Fibroblast of upper back skin (primary cell): ENCODE results near the gene MLPH.

Experiments
- DNase-seq: peaks from one replicate; pipeline ENCODE4 v3.0.0-alpha.2; 2013

Gene MLPH

DNA sequence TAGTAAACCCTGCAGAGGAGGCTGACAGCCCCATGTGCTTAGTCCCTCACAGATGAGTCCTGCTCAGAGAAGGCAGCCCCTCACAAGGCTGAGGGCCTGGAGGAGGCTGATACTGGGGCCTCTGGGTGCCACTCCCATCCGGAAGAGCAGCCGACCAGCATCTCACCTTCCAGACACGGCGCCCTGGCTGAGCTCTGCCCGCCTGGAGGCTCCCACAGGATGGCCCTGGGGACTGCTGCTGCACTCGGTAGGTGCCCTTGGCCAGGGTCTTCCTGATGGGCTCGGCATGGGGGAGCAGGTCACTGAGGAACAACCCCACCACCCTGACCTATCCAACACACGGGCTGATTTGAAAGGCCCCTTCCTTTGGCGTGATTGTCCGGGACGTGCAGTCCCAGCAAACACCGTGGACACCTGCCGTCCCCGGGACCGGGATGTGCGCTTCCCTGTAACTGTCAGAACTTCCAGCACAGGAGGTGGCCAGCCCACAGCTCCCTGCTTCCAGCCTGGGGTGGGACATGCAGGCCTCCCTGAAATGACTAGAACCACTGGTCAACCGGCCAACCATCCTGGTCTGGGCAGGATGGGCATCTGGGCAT lies 38.6 kb downstream of the MLPH start:
- no peak for DNase-seq

DNA sequence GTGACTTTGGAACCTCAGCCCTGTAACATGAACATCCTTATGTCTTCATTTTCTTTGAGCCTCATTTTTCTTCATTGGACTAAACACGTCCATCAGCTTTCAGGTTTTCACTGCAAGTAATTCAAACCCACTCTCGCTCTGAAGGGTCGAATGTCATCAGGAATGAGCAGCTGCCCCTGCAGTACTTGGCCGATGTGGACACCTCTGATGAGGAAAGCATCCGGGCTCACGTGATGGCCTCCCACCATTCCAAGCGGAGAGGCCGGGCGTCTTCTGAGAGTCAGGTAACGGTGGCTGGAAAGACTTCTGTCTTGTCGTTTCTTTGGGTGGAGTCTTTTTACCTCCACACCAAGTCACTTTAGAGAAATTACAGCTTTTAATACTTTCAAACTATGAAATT lies 40.2 kb downstream of the MLPH start:
- DNase-seq, result no peak

DNA sequence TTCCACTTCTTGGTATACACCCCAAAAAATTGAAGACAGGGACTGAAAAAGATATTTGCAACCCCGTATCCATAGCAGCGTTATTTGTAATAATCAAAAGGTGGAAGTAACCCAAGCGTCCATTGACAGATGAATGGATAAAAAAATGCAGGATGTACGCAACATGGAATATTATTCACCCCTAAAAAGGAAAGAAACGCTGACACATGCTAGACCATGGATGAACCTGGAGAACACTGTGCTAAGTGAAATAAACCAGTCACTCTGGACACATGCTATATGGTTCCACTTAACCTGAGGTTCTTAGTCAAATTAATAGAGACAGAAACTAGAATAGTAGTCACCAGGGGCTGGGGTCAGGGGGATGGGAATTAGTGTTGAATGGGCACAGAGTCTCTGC lies 40.7 kb downstream of the MLPH start:
- no peak for DNase-seq

DNA sequence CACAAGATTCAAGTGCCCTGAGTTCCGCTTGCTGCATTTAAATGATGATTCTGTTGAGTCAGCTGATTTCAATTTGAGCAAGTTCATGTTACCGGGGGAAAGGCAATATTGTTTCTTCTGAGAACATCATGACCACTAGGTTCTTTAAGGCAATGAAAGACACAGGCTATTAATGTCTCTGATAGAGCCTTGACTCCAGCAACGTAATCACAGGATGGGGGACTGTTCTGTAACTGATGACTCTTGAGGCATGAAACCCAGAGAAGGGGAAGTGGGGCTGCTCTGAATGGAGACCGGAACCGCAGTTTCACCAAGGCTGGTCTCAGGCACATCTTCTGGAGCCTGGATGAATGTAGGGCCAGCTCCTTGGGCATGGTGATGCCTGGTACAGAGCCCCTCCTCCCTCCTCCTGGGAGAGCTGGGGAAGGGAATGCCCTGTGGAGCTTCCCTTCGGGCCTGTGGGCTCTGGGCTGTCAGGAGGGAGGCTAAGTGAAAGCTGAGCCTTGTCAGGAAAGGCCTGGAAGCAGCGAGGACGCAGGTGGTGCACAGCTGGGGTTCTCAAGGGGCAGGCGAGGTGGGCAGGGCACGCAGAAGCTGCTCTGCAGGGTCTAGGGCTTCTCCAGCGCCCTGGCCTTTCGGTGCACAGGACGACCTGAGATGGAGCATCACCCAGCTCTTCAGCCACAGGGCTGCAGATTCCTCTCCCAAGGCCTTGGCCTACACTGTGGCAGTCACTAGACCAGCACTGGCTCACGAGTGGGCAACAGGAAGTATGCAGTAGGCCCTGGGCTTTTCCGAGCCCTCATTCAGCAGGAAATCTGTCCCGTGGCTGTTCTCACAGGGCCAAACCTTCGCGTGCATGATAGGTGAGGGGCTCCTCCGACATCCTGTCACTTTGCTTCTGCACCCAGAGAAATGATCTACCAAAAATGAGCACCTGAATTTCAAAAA lies 42.7 kb downstream of the MLPH start:
- DNase-seq, result no peak

DNA sequence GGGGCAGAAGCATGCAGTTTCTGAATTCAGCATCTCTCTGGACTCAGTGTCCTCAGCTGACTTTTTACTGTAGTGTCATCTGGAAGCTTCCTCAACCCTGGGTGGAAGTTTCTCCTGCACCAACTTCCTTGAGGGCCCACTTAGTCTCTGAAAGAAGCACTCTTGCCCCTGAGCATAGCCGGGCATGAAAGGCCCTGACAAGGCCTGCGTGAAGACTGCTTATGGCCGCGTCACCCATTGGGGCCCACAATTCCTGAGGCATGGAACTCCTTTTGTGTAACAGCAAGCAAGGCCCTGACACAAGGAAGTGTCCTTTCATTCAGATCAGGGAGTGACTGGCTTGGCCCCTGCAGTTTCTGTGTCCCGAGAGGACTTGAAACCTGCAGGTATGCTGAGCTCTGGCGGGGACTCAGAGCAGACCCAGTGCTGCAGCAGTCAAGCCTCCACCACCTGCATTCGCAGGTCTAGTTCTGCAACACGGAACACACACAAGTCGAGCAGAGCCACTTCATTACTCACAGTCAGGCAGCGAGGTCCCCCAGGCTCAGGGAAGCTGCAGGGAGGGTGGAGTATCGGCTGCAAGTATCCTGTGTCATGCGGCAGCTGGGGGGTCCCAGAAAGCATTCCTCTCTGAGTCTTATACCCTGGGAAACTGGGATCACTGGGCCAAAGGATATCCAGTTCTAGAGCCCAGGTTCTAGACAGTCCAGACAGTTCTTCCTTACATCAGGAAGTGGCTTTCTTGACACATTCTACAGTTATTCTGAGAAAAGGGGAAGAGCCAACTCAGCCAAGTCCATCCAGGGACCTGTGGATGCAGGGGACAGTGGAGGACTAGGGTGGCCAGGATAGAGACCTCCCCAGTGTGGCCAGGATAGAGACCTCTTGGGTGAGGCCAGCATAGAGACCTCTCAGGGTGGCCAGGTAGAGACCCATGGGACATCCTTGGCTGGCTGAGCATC lies 43.7 kb downstream of the MLPH start:
- no peak for DNase-seq

DNA sequence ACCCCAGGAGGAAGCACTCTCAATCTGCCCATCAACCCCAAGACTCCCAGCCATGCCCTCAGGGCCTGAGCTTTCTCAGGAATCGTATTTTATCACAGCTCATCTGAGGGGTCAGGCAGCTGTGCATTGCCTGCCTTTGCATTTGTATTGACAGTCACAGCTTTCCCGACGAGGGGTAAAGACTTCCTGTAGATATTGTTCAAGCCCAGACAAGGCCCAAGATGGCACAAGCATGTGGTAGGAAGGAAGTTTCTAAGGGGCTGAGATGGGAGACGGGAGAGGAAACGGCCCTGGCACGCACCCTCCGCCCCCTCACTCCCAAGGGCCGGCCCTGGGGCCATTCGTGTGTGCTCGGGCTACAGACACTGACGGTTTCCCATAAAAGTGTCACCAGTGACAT lies 45.1 kb downstream of the MLPH start:
- DNase-seq, result no peak

DNA sequence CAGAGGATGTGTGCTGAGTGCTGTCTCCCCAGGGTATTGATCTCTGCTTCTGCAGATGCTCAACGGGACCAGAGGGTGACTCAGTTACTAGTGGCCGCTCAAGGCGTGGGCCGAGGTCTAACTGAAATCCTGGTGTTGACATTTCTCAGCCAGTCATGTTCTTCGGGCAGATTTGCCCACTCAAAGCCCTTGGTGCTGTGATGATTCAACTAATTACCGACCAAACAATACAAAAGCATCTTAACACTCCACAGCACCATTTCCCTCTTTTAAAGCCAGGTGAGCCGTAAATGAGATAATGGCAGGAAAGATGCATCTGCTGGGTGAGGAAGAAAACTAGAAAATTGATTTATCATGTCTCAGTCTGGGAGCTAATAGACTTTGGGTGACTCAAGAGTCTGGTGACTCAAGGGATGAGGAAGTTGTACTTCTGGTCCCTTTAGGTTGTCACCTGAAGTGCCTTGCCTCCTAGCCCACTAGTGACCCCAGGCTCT lies 46.7 kb downstream of the MLPH start:
- no peak for DNase-seq

DNA sequence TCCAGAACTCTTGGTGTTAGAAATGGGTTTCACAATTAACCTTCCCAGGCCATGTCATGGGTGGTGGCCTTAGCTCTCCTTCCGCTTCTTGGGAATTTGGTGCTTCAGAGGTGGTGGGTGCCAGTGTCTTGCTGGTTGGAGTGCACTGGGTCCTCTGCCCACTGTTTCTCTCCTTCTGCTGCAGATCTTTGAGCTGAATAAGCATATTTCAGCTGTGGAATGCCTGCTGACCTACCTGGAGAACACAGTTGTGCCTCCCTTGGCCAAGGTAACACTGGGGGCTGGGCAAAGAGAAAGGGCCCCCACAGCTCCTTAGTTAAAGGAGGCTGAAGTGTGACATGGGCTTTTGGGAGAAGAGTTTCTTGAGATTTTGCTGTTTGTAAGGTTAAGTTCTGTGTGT lies 47.3 kb downstream of the MLPH start:
- no peak for DNase-seq

DNA sequence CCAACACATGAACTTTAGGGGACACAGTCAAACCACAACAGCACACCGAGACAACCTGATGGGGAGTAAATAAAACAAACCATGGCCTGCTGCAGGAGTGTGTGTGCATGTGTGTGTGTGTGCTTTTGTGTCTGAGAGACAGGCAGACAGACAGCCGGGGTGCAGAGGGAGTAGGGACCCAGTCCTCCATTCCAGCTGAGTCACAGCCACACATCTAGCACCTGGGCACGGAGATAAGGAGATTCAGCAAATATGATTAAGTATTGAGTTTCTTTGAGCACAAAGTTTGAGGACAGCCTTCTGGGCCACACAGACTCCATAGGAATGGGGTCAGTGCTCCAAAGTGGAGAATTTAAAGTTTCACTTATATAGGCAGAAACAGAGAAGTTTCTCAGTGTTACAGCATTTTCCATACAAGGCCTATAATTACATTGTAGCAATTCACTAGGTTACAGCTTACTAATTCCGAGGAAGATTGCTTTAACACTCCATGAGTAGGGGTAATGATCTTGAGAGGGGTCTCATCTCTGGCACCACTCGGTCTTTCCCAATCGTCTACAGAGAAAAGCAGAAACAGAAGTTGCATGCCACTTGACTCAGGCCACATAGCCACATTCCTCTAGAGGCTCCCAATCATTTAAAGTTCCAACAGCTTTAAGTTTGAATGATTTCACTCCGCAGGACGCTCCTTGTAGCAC lies 48.5 kb downstream of the MLPH start:
- DNase-seq, result no peak

DNA sequence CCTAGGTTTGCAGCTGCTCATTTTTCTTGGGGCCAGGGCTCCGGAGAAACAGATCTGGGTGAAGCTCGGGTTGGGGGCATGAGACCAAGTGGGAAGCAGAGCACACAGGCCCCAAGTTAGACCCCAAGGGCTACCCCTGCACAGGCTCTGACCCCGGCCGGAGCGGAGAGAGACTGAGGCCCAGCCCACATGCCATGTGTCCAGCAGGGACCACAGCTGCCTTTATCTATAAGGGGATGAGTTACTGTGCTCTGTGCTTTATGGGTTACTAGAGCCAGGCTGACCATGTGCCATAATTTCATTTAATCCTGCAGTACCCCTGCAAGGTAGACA lies 49.0 kb downstream of the MLPH start:
- DNase-seq, result no peak

DNA sequence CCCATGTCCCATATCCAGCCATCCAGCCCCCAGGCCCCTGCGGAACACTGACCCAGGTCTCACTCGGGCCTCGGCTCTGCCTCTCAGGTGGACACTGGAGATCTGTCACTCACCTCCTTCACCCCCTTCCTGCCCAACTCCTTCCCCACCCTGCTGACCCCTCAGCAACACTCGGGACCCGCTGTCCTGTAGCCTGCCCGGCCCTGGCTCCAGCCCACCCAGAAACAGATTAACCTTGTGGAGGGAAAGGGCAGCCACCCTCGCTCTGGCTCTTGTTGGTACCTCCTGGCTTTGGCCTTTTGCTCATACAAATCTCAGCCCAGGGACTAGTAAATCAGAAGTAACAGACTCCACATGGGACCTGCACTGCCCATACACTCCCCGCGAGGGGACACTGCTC lies 49.6 kb downstream of the MLPH start:
- no peak for DNase-seq

DNA sequence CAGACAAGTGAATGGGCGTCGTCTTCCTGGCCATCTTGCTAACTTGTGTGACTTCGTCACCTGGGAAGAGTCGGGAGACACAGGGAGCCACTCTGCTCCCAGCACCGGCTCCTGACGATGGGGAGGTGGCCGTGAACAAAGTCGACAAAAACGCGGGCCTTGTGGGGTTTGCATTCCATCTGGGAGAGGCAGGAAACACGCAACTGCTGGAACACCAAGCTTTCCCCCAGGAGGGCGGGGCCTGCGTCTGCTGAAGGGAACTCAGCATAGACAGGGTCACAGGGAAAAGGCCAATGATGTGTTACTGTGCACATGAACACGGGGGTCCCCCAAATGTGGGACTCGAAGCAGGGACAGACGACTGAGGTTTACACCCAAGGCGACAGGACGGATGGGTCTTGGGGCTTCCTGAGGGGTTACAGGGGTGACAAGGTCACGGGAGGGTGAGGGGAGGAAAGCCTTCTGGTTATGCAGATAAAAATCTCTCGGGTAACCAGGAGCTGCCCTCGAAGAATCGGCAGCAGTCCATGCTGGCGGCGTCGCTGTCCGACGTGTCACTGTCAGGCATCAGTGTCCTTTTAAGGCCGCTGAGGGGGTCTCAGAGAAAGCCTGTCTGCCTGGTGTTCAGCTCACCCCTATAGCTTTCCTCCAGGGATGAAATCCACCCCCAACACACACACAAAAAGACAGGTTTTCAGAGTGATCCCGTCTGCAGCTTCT lies 51.1 kb downstream of the MLPH start:
- DNase-seq, result no peak

DNA sequence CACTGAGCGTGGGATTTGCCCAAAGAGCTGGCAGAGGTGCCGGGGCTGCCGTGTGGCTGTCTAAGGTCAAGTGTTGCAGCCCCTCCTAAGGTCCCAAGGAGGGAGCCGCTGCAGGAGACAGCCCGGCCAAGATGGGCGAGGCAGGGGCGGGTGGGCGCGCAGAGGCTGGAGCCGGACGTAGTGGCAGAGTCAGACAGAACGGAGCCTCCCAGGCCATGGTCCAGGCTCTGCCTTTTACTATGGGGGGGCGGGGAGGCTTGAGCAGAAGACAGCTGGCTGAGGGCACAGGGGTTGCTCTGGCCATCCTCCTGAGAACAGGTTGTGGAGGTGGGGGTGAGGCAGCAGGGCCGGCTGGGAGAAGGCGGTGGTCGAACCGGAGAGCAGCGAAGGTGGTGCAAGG lies 51.9 kb downstream of the MLPH start:
- DNase-seq, result no peak

DNA sequence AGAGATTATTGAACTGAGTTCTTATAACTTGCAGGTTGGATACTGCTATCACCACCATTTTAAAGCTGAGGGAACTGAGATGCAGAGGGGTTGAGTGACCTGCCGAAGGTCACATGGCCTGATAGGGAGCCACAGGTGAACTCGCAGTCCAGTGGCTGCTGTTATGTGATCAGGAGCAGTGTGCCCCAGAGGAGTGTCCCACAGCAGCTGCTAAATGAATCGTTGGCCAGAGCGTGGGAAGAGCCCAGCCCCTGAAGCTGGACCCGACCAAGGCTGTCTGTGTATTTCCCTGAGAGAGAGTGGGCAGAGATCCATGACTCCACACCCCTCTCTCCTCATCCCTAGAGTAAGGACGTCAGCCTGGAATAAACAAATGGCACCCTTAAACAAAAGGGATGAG lies 52.6 kb downstream of the MLPH start:
- no peak for DNase-seq

DNA sequence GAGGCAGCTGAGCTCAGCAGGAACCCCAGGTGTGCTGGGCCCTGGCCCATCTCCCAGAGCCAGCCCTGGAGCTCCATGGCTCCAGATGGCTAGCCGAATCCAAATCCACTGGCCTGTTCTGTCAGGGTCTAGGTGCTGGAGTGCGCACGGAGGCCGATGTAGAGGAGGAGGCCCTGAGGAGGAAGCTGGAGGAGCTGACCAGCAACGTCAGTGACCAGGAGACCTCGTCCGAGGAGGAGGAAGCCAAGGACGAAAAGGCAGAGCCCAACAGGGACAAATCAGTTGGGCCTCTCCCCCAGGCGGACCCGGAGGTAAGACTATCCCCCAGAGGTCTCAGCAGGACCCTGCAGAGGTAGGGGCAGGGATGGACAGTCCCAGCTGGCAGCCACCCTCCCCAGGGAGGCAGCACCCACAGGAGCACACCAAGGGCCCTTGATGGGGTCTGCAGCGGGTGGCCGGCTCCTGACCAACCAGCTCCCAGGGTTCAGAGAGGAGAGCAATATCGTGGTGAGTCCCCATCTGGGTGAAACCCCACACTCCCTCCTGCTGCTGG lies 53.2 kb downstream of the MLPH start:
- DNase-seq, result no peak

DNA sequence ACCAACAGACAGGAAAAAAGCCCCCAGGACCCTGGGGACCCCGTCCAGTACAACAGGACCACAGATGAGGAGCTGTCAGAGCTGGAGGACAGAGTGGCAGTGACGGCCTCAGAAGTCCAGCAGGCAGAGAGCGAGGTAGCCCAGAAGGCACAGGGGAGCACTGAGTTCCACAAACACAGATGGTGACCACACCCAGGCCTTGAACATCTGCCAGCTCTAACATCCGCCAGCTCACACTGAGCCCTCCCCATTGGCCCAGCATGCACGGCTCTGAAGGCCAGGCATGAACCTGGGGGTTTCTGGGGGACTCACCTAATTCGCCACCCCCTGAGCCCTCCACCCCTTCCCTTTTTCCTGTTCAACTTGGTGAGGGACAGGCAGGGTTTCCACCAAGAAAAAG lies 53.8 kb downstream of the MLPH start:
- peak; percentile 66 for DNase-seq

DNA sequence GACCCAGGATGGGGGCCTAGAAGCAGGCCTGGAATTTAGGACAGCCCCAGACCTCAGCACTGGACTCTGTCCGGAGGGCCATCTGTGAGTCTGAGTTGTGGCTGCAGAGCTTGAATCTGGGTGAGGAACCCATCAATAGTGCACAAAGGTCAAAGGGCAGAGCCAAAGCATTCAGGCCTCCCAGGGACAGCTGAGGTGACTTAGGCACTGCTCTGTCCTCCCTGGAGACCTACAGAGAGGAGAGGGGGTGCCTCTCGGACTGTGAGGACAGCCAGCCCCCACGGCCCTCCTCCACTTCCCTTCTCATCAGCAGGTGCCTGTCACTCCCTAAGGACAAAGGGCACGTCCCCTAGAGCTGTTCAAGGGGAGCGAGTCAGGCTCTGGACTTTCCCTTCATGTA lies 54.2 kb downstream of the MLPH start:
- no peak for DNase-seq

DNA sequence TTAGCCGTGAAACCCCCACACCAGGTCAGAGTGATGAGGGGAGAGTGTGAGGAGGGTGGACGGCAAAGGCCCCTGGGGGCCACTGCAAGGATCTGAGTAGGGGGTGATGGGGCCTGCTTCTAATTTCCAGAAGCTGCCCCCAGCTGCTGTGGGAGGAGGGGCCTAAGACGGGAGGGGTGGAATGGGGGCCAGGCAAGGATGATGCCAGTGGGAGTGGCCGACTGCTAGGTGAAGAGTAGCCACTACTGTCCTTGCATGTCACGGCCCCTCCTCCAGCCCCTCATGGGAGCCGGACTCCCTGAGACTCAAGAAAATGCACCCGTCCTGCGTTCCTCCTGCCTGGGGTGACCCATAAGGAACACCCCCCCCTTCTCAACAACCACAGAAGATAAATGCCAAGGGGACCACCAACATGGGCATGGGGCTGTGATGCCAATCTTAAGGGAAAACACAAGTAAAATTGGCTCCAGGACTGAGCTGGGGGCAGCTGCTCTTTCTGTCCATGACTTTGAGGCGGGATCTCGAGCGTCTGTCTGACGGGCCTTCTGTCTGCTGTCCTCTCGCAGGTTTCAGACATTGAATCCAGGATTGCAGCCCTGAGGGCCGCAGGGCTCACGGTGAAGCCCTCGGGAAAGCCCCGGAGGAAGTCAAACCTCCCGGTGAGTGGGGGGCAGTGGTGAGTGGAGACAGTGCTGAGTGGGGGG lies 55.1 kb downstream of the MLPH start:
- DNase-seq, result no peak

DNA sequence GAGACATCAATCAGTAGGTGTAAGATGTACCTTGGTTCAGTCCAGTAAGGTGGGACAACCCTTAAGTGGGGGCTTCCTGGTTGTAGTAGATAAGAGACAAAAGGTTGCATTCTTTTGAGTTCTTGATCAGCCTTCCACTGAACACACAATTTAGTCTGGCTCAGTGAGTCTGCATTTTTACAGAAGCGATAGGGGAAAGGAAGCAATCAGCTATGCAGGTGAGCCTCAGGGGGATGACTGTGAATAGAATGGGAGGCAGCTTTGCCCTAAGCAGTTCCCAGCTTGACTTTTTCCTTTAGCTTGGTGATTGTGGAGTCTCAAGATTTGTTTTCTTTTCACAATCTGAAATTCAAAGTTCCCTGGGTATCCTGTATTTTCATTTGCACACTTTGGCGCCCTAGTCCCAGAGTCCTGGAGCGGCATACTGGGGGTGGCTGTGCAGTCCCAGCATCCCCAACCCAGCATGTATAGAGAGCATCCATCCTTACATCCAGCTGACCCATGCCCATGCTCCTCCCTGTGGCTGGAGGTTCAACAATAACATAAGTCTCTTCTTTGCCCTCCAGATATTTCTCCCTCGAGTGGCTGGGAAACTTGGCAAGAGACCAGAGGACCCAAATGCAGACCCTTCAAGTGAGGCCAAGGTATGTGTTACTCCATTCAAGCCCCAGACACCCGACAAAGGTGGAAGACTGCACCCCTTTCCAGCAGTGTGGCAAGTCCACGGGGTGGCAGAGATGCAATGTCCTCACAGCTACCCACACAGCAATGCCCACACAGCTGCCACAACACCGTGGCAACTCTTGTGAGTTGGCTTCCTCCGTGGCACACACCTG lies 59.2 kb downstream of the MLPH start:
- no peak for DNase-seq

DNA sequence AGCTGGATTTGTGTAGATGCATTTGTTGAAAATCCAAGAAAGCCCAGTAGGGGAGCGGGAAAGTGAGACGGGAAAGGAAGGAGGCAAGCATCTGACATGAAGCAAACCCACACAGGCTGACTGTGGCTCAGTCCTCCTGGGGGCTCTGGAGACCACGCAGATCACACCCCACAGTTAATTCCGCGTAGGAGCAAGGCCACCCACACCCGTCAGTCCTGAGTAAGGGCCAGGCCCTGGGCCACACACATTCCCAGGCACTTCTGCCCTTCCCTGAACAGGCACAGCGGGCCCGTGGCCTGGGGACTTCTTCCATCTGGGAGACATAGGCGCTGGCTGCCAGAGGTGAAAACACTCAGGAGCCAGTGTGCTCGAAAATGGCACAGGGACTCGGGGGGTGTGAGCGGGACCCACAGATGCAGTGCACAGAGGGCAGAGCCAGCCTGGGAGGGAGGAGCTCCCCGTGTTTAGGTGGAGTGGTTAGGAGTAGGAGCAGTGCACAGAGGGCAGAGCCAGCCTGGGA lies 59.9 kb downstream of the MLPH start:
- no peak for DNase-seq
